OCI-LY1 (cell line): ENCODE measurements around the gene OLFML2B.

Experiments
- EZH2 ChIP-seq: fragments of 200-600 bp; sonication (generic), shearing (Covaris generic); IDR thresholded peaks from 2 replicates; pipeline ENCODE4 v1.8.0; 2017; ENCODE audit warnings: borderline replicate concordance, mixed run types, mild to moderate bottlenecking, antibody characterized with exemption, low read length, moderate library complexity, mixed read lengths
- TF ChIP-seq, protein P1 (sequence below): fragments of 200-600 bp; sonication (generic), shearing (Covaris generic); IDR thresholded peaks from 2 replicates; pipeline ENCODE4 v1.5.1; 2017; ENCODE audit warnings: mild to moderate bottlenecking, antibody characterized with exemption, low read length, moderate library complexity, mixed read lengths

DNA sequence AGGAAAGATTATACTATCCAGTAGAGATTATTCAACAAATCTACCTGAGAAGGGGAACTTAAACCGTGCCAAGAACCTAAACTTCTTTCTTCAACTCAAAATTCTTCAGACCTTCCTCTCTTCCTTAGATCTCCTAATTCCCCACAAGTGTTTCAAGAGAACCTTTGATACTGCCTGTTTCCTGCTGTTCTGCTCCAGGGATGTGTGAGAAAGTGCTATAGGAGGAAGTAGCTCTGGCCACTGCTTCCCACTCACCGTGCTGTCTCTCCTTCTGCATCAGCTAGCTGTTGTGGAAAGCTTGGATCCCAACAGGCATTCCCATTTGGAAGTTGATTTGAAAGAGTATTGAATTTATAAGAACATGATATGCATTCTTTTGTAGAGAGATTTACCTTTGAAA, 41.3 kb upstream of the OLFML2B start:
- TF ChIP-seq, protein P1, sequence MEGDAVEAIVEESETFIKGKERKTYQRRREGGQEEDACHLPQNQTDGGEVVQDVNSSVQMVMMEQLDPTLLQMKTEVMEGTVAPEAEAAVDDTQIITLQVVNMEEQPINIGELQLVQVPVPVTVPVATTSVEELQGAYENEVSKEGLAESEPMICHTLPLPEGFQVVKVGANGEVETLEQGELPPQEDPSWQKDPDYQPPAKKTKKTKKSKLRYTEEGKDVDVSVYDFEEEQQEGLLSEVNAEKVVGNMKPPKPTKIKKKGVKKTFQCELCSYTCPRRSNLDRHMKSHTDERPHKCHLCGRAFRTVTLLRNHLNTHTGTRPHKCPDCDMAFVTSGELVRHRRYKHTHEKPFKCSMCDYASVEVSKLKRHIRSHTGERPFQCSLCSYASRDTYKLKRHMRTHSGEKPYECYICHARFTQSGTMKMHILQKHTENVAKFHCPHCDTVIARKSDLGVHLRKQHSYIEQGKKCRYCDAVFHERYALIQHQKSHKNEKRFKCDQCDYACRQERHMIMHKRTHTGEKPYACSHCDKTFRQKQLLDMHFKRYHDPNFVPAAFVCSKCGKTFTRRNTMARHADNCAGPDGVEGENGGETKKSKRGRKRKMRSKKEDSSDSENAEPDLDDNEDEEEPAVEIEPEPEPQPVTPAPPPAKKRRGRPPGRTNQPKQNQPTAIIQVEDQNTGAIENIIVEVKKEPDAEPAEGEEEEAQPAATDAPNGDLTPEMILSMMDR, result no peak
- TF ChIP-seq EZH2, result no peak
